HG03159 (cell line): ENCODE data around the gene TTC16.
"Not testable (repeated sequence)": the region's sequence is repeated elsewhere in the genome, so short reads cannot be mapped to it uniquely, and the experiment has no call there.

Source experiments
- ATAC-seq: cut with Tn5 transposase; IDR thresholded peaks from one replicate; pipeline ENCODE4 v1.9.1; 2021; ENCODE audit warnings: mild to moderate bottlenecking, moderate library complexity; ENCODE audit not compliant: unreplicated experiment

The TTC16 gene

GRCh38 chr9:127738666-127739065 is 22.8 kb downstream of the TTC16 start:
- ATAC-seq: no peak

GRCh38 chr9:127739614-127740330 is 23.9 kb downstream of the TTC16 start:
- no peak for ATAC-seq

GRCh38 chr9:127741831-127742434 is 26.1 kb downstream of the TTC16 start:
- no peak for ATAC-seq

DNA sequence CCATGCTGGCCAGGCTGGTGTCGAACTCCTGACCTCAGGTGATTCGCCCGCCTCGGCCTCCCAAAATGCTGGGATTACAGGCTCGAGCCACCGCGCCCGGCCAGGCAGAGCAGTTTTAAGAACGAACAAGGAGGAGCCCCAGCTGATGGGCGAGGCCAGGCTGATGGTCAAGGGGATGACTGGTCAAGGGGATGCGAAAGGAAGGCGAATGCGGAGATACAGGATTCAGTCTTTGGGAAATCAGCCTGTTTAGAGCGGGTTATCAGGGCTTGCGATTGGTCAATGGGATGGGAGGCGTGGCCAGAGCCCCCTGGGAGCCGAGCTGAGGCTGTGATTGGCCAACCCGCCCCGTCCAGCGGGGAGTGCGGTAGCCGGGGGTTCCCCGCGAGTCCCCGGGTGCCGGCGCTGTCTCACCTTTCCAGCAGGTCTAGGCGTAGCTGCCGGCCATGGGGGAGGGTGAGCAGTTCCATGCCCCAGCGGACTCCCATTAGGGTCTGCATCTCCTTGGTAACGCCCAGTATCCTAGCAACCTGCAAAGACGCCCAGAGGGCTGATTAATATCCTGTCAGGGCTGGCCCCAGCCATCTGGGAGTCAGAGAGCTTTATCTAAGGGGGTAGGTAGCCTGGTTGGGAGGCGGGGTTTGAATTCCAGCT is 26.7 kb downstream of the TTC16 start:
- no peak for ATAC-seq

GRCh38 chr9:127744398-127745110 is 28.7 kb downstream of the TTC16 start:
- no peak for ATAC-seq

GRCh38 chr9:127746959-127747569 is 31.2 kb downstream of the TTC16 start:
- no peak for ATAC-seq

DNA sequence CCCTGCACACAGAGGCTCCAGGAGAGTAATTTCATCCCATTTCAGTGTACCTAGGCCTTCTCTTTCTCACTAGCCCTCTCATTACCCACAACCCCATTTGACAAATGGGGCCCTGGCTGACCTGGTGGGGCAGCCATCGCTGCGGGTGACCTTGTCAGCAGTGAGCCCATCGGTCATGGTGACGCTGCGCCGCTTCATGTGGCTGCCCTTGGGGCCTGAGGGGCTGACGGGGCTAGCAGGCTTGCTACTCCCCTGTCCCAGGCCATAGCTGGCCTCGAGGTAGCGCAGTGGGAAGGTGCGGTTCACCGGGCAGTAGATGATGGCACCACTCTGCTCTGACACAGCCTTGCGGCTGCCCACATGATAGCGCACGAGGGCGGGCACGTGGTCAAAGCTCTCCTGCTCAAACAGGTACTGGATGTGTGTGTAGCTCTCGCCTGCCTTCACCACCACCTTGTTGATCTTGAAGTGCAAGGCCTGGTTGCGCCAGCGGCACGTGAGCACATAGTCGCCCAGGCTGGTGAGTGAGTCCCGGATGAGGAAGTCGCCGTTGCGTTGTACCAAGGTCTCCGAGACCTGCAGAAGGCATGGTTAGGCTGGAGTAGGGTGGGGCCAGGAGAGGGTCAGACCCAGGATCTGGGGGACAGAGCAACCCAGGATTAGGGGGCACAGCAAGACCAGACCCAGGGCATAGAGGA is 33.4 kb downstream of the TTC16 start:
- ATAC-seq: no peak

- ATAC-seq: no peak
These were observed 35.6 kb downstream of the TTC16 start for GRCh38 chr9:127751269-127752054.

- ATAC-seq: no peak
These were observed 37.3 kb downstream of the TTC16 start for GRCh38 chr9:127753148-127753547.

- no peak for ATAC-seq
These were observed 37.7 kb downstream of the TTC16 start for GRCh38 chr9:127753622-127754021.

- no peak for ATAC-seq
These were observed 38.5 kb downstream of the TTC16 start for GRCh38 chr9:127754099-127755060.

- no peak for ATAC-seq
These were observed 39.5 kb downstream of the TTC16 start for GRCh38 chr9:127755061-127756060.

GRCh38 chr9:127756233-127756632 is 40.4 kb downstream of the TTC16 start:
- no peak for ATAC-seq

DNA sequence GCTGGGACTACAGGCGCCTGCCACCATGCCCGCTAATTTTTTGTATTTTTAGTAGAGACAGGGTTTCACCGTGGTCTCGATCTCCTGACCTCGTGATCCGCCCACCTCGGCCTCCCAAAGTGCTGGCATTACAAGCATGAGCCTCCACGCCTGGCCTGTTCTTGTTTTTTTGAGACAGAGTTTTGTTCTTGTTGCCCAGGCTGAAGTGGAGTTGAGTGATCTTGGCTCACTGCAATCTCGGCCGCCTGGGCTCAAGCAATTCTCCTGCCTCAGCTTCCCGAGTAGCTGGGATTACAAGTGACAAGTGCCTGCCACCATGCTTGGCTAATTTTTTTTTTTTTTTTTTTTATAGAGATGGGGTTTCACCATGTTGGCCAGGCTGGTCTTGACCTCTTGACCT is 40.9 kb downstream of the TTC16 start:
- not testable (repeated sequence) for ATAC-seq

- ATAC-seq: no peak
These were observed 43.0 kb downstream of the TTC16 start for GRCh38 chr9:127758843-127759242.

DNA sequence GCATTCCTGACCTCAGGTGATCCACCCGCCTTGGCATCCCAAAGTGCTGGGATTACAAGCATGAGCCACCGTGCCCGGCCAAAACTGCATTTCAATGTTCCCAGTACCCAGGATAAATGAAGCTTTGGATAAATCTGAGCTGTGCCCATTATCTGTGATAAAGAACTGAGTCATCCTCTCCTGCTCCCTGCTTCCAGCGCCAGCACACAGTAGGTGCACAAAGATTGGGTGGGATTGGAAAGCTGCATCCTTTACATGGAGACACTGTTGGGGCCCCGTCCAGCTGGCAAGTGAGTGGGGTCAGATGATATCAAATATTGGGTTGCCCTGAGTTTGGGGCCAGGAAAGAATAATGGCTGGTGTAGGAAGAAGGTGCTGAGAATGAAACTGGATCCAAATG is 45.2 kb downstream of the TTC16 start:
- ATAC-seq: no peak

- no peak for ATAC-seq
These were observed 45.6 kb downstream of the TTC16 start for GRCh38 chr9:127761491-127761956.
